SK-N-SH (cell line): Measurements from ENCODE around the gene RAB5B. TPM values are rescaled to one million over a fixed set of nuclear protein-coding genes. Genes with fewer than 3 reads are reported as not detected.

Experiments used
- CTCF ChIA-PET: fragments of 300-600, 350-600 bp; formaldehyde crosslinking; extraction: SDS; loops from one replicate; lab custom pipeline; 2021; lab: Yijun Ruan, JAX
- POLR2A ChIA-PET: fragments of 350-600 bp; sonication (Branson Sonifier 250); formaldehyde crosslinking; extraction: SDS; loops from one replicate; lab custom pipeline; 2020; ENCODE audit warnings: antibody characterized with exemption, inconsistent platforms; lab: Yijun Ruan, JAX
- DNase-seq: peaks from one replicate; pipeline ENCODE4 v3.0.0; 2012
- H2AFZ ChIP-seq: fragments of 200-600 bp; sonication (generic); 2 replicates; pipeline ENCODE4 v1.8.1; 2016; ENCODE audit warnings: antibody characterized with exemption, mild to moderate bottlenecking, low read depth
- H3F3A ChIP-seq: fragments of 200-600 bp; sonication (generic); replicated peaks from 2 replicates; pipeline ENCODE3; 2016; ENCODE audit warnings: antibody characterized with exemption, mild to moderate bottlenecking; ENCODE audit not compliant: insufficient read depth
- H3K27ac ChIP-seq, 2 experiments: fragments of 200-500 bp in 1 of 2; fragments of 200-600 bp in 1 of 2; sonication (Bioruptor generic) in 1 of 2; sonication (generic), shearing (Covaris generic) in 1 of 2; 2 replicates each; pipeline versions ENCODE4 v1.5.1 to v1.6.1; 2014 to 2016; ENCODE audit warnings: low read depth in 2 of 2, inconsistent platforms in 1 of 2, low read length in 1 of 2, mild to moderate bottlenecking in 1 of 2, mixed read lengths in 1 of 2
- H3K27me3 ChIP-seq: fragments of 200-600 bp; sonication (generic), shearing (Covaris generic); 2 replicates; pipeline ENCODE4 v1.6.1; 2016; ENCODE audit warnings: mixed run types; ENCODE audit not compliant: insufficient read depth
- H3K36me3 ChIP-seq, 2 experiments: fragments of 200-500 bp in 1 of 2; fragments of 200-600 bp in 1 of 2; sonication (Bioruptor generic) in 1 of 2; sonication (generic) in 1 of 2; replicated peaks in 1 of 2; 2 replicates each; pipeline versions ENCODE3 to v1.5.1; 2014 to 2016; ENCODE audit warnings: low read length in 1 of 2, mild to moderate bottlenecking in 1 of 2; ENCODE audit not compliant: insufficient read depth in 2 of 2, control insufficient read depth in 1 of 2
- H3K4me1 ChIP-seq, 2 experiments: fragments of 200-500 bp in 1 of 2; fragments of 200-600 bp in 1 of 2; sonication (Bioruptor generic) in 1 of 2; sonication (generic), shearing (Covaris generic) in 1 of 2; 2 replicates each; pipeline versions ENCODE4 v1.5.1 to v1.6.1; 2014 to 2016; ENCODE audit warnings: low read depth in 1 of 2, low read length in 1 of 2, mixed run types in 1 of 2; ENCODE audit not compliant: insufficient read depth in 2 of 2, control insufficient read depth in 1 of 2
- H3K4me2 ChIP-seq: fragments of 200-600 bp; sonication (generic), shearing (Covaris generic); 2 replicates; pipeline ENCODE4 v1.6.1; 2017; ENCODE audit warnings: mixed run types
- H3K4me3 ChIP-seq, 2 experiments: fragments of 200-500 bp in 1 of 2; fragments of 200-600 bp in 1 of 2; sonication (Bioruptor generic) in 1 of 2; sonication (generic), shearing (Covaris generic) in 1 of 2; 2 replicates each; pipeline versions ENCODE4 v1.5.1 to v1.8.1; 2014 to 2016; ENCODE audit warnings: low read depth in 2 of 2, inconsistent platforms in 1 of 2, low read length in 1 of 2, mild to moderate bottlenecking in 1 of 2, mixed read lengths in 1 of 2, moderate library complexity in 1 of 2
- H3K79me2 ChIP-seq: fragments of 200-600 bp; sonication (generic); 2 replicates; pipeline ENCODE4 v1.8.1; 2017; ENCODE audit warnings: mild to moderate bottlenecking; ENCODE audit not compliant: insufficient read depth
- H3K9ac ChIP-seq: fragments of 200-600 bp; sonication (generic); 2 replicates; pipeline ENCODE4 v1.6.1; 2017; ENCODE audit warnings: mixed run types
- H3K9me2 ChIP-seq: fragments of 200-600 bp; sonication (generic); 2 replicates; pipeline ENCODE4 v1.6.1; 2017; ENCODE audit warnings: mixed run types
- H3K9me3 ChIP-seq: fragments of 200-600 bp; sonication (generic); 2 replicates; pipeline ENCODE4 v1.6.1; 2017; ENCODE audit warnings: mixed run types, mild to moderate bottlenecking, moderate library complexity
- H4K20me1 ChIP-seq: fragments of 200-600 bp; sonication (generic); 2 replicates; pipeline ENCODE4 v1.6.1; 2017; ENCODE audit warnings: mild to moderate bottlenecking, mixed run types; ENCODE audit not compliant: insufficient read depth
- CTCF ChIP-seq: fragments of 200-600 bp; sonication (generic); IDR thresholded peaks from 2 replicates; pipeline ENCODE4 v1.6.1; 2017; ENCODE audit warnings: antibody characterized with exemption, mild to moderate bottlenecking, moderate library complexity
- FOSL2 ChIP-seq: IDR thresholded peaks from 2 replicates; pipeline ENCODE4 v1.4.0; 2012; ENCODE audit warnings: low read depth, mild to moderate bottlenecking, moderate library complexity, borderline replicate concordance
- JUND ChIP-seq: IDR thresholded peaks from 2 replicates; pipeline ENCODE4 v1.4.0; 2012
- MAX ChIP-seq: IDR thresholded peaks from 2 replicates; pipeline ENCODE4 v1.4.0; 2012; ENCODE audit warnings: low read depth
- NFIC ChIP-seq: IDR thresholded peaks from 2 replicates; pipeline ENCODE4 v1.4.0; 2012; ENCODE audit warnings: borderline replicate concordance
- NRF1 ChIP-seq: IDR thresholded peaks from 2 replicates; pipeline ENCODE4 v1.6.1; 2012; ENCODE audit warnings: low read depth, mild to moderate bottlenecking, low read length
- POLR2AphosphoS5 ChIP-seq: IDR thresholded peaks from 2 replicates; pipeline ENCODE4 v1.6.1; 2012; ENCODE audit warnings: low read depth, low read length
- REST ChIP-seq: IDR thresholded peaks from 2 replicates; pipeline ENCODE4 v1.6.1; 2012; ENCODE audit warnings: mild to moderate bottlenecking, low read depth, low read length, moderate library complexity
- USF2 ChIP-seq: fragments of 150-350 bp; IDR thresholded peaks from 2 replicates; pipeline ENCODE4 v1.6.1; 2017; ENCODE audit warnings: antibody characterized with exemption, low read length, low read depth, borderline replicate concordance
- ZBTB33 ChIP-seq: IDR thresholded peaks from 2 replicates; pipeline ENCODE4 v1.4.0; 2012; ENCODE audit warnings: low read depth, borderline replicate concordance
- WGBS: methylation state at CpG from one replicate; pipeline ENCODE4 v1.1.6; 2017; ENCODE audit warnings: low lambda C conversion rate; 5-methylcytosine and 5-hydroxymethylcytosine counted together
- polyA plus RNA-seq, 3 experiments: library from polyadenylated mRNA; depleted of rRNA; stranded (reverse); fragments of >200 nt; gene quantifications; 2 replicates each; pipeline ENCODE4 v1.2.3, GENCODE V29; 2012

RAB5B gene
- polyA plus RNA-seq, 1 of the 3 experiments (the other 2 are of a cell fraction) = 54.0 TPM

GRCh38 chr12:55933169-55933798 lies 40.6 kb upstream of the RAB5B start:
- peaks cover 10% of the 10 kb centered on the region for H3F3A ChIP-seq
- no peaks in the 10 kb centered on the region for H3K9me3 ChIP-seq
- ChIA-PET CTCF (interaction anchor here (0.7 to 10.8 kb wide), 7 partner anchors 22 to 195 kb away, joined by 3 to 96 read pairs (median 5); partner anchors contain the start of gene RAB5B), POLR2A (interaction anchor here (1.2 kb wide), 1 partner anchor 104 kb away, joined by 4 read pairs; the partner anchor contains the start of gene DNAJC14)
- H3K4me3 ChIP-seq = peak overlapping the region; percentile 64 to 72; a peak in 3 of 4 replicates
- peak overlapping the region; percentile 90 for H3K4me2 ChIP-seq
- H3K9ac ChIP-seq = peak overlapping the region; percentile 69
- DNase-seq = no peak
- H2AFZ ChIP-seq = no peak overlapping the region
- H3K79me2 ChIP-seq = peaks cover 41% of the 10 kb centered on the region
- TF ChIP-seq JUND = peak; percentile 48; the same call in 1 of the 2 replicates
- no peak for TF ChIP-seq ZBTB33
- TF ChIP-seq FOSL2 = peak; percentile 67
- no peak for TF ChIP-seq CTCF
- no peak for TF ChIP-seq NRF1
- no peak for TF ChIP-seq USF2
- TF ChIP-seq POLR2AphosphoS5 = peak; percentile 45; the same call in 1 of the 2 replicates
- TF ChIP-seq REST = no peak
- no peak for TF ChIP-seq NFIC
- TF ChIP-seq MAX = peak; percentile 42; the same call in 1 of the 2 replicates
- WGBS = 50% methylated on average over 7 of the region's 7 CpGs
- no peaks in the 10 kb centered on the region for H4K20me1 ChIP-seq
- H3K36me3 ChIP-seq = peaks cover 0 to 6% of the 10 kb centered on the region in 2 experiments
- H3K27me3 ChIP-seq = no peaks in the 10 kb centered on the region
- H3K9me2 ChIP-seq = no peaks in the 10 kb centered on the region
- H3K4me1 ChIP-seq = peaks cover 19 to 29% of the 10 kb centered on the region in 2 experiments; a peak in 3 of 4 replicates
- H3K27ac ChIP-seq = peak overlapping the region; percentile 4 to 69; a peak in 3 of 4 replicates
